Measurements from ENCODE around the gene CIDEA. TPM values are rescaled to one million over a fixed set of nuclear protein-coding genes. Genes with fewer than 3 reads are reported as not detected.

Gene CIDEA
- total and polyA plus RNA-seq, 2 donors (not counting 1 experiment from before 2014, with no cell fraction given), result 0.12 to 1.7 TPM

DNA sequence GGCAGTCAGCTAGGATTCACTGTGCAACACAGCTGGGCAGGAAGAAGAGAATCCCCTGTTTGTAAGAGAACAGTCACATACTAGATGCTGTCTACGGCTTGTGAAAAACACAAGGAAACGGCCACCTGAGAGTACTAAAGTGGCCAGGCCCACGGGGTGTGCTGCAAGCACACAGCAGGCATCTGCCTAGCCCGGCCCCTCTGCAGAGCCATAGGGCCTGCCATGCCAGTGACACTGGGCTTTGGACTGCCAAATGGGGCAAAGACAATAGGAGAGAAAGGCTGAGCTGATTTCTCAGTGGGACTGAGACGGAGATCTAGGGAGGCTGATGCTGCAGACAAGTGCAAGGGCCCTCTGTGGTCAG, 64.2 kb downstream of the CIDEA start:
- Histone ChIP-seq H4K20me1 (ENCODE audit: control insufficient read depth, extremely low read depth, insufficient read depth, low read length) (peaks cover 5% of the 10 kb centered on the region), H3K9ac (ENCODE audit: insufficient read depth, low read length) (no peak overlapping the region), H3K79me2 (ENCODE audit: control insufficient read depth, insufficient read depth, low read length) (peaks cover 88% of the 10 kb centered on the region)

GRCh38 chr18:12318857-12319256, 64.7 kb downstream of the CIDEA start:
- Histone ChIP-seq H3K4me2 (ENCODE audit: extremely low read depth, insufficient read depth, low read length) (no peak overlapping the region), H3K27me3 (ENCODE audit: control insufficient read depth, insufficient read depth, low read length) (no peaks in the 10 kb centered on the region), H3K9ac (ENCODE audit: insufficient read depth, low read length) (no peak overlapping the region), H3K4me1 (ENCODE audit: control insufficient read depth, extremely low read depth, insufficient read depth, low read length) (peaks cover 12% of the 10 kb centered on the region), H3K27ac (ENCODE audit: insufficient read depth, low read length) (peak overlapping the region; percentile 64), H3K36me3 (ENCODE audit: control insufficient read depth, insufficient read depth, low read length) (peaks cover 18% of the 10 kb centered on the region), H3K4me3 (replicated peaks in 1 of 4; ENCODE audit: control extremely low read depth in 1 of 4, insufficient read depth in 1 of 4, low read depth in 3 of 4, low read length in 4 of 4) (no peak overlapping the region), H2AFZ (ENCODE audit: low read length) (no peak overlapping the region), H4K20me1 (ENCODE audit: control insufficient read depth, extremely low read depth, insufficient read depth, low read length) (peaks cover 5% of the 10 kb centered on the region), H3K9me3 (ENCODE audit: control insufficient read depth, insufficient read depth, low read depth, low read length) (no peaks in the 10 kb centered on the region), H3K79me2 (ENCODE audit: control insufficient read depth, insufficient read depth, low read length) (peaks cover 82% of the 10 kb centered on the region)
- TF ChIP-seq, protein P1, sequence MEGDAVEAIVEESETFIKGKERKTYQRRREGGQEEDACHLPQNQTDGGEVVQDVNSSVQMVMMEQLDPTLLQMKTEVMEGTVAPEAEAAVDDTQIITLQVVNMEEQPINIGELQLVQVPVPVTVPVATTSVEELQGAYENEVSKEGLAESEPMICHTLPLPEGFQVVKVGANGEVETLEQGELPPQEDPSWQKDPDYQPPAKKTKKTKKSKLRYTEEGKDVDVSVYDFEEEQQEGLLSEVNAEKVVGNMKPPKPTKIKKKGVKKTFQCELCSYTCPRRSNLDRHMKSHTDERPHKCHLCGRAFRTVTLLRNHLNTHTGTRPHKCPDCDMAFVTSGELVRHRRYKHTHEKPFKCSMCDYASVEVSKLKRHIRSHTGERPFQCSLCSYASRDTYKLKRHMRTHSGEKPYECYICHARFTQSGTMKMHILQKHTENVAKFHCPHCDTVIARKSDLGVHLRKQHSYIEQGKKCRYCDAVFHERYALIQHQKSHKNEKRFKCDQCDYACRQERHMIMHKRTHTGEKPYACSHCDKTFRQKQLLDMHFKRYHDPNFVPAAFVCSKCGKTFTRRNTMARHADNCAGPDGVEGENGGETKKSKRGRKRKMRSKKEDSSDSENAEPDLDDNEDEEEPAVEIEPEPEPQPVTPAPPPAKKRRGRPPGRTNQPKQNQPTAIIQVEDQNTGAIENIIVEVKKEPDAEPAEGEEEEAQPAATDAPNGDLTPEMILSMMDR (conservative IDR thresholded peaks at IDR 0.05 in 1 of 2, IDR thresholded peaks at IDR 0.05 in 1 of 2; ENCODE audit: low read depth in 1 of 2, low read length in 2 of 2), result no peak
- no peak for TF ChIP-seq EZH2 (IDR thresholded peaks at IDR 0.05; ENCODE audit: low read length, missing control alignments)
- DNase-seq (ENCODE audit: low read depth in 2 of 2), result no peak

More for the DNA sequence above, 64.2 kb downstream of the CIDEA start:
- no peak overlapping the region for H3K4me3 ChIP-seq (replicated peaks in 1 of 4; ENCODE audit: control extremely low read depth in 1 of 4, insufficient read depth in 1 of 4, low read depth in 3 of 4, low read length in 4 of 4)
- H2AFZ ChIP-seq (ENCODE audit: low read length), result no peak overlapping the region
- DNase-seq (ENCODE audit: low read depth in 2 of 2), result no peak
- no peak overlapping the region for H3K4me2 ChIP-seq (ENCODE audit: extremely low read depth, insufficient read depth, low read length)
- H3K27ac ChIP-seq (ENCODE audit: insufficient read depth, low read length), result peak overlapping the region; percentile 64
- TF ChIP-seq, protein P1 (conservative IDR thresholded peaks at IDR 0.05 in 1 of 2, IDR thresholded peaks at IDR 0.05 in 1 of 2; ENCODE audit: low read depth in 1 of 2, low read length in 2 of 2), result no peak
- no peak for TF ChIP-seq EZH2 (IDR thresholded peaks at IDR 0.05; ENCODE audit: low read length, missing control alignments)
- no peaks in the 10 kb centered on the region for H3K9me3 ChIP-seq (ENCODE audit: control insufficient read depth, insufficient read depth, low read depth, low read length)
- peaks cover 18% of the 10 kb centered on the region for H3K36me3 ChIP-seq (ENCODE audit: control insufficient read depth, insufficient read depth, low read length)
- H3K27me3 ChIP-seq (ENCODE audit: control insufficient read depth, insufficient read depth, low read length), result no peaks in the 10 kb centered on the region
- H3K4me1 ChIP-seq (ENCODE audit: control insufficient read depth, extremely low read depth, insufficient read depth, low read length), result peaks cover 12% of the 10 kb centered on the region

DNA sequence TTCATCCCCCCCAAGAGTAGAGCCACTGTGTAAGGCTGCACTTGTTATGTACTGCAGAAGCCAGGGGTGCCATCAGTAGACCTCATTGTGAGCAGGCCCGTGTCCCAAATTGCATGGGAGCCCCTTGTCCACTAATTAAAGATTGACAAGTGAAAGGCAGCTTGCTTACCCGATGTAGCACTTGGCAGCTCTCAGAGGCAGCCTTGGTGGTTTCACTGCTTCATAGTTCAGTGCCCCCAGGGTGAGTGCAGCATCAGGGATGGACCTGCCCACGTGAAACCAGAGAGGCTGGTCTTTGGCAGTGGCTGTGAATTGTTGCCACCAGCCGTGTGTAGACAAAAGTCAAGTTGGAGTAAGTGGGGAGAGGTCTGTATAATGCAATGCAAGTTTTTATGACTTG, 67.2 kb downstream of the CIDEA start:
- TF ChIP-seq, protein P1 (conservative IDR thresholded peaks at IDR 0.05 in 1 of 2, IDR thresholded peaks at IDR 0.05 in 1 of 2; ENCODE audit: low read depth in 1 of 2, low read length in 2 of 2), result no peak
- no peak for TF ChIP-seq EZH2 (IDR thresholded peaks at IDR 0.05; ENCODE audit: low read length, missing control alignments)
- H3K27me3 ChIP-seq (ENCODE audit: control insufficient read depth, insufficient read depth, low read length), result no peaks in the 10 kb centered on the region
- no peak overlapping the region for H3K4me3 ChIP-seq (replicated peaks in 1 of 4; ENCODE audit: control extremely low read depth in 1 of 4, insufficient read depth in 1 of 4, low read depth in 3 of 4, low read length in 4 of 4)
- H3K4me1 ChIP-seq (ENCODE audit: control insufficient read depth, extremely low read depth, insufficient read depth, low read length), result peaks cover 7% of the 10 kb centered on the region
- DNase-seq (ENCODE audit: low read depth in 2 of 2), result no peak
- H3K4me2 ChIP-seq (ENCODE audit: extremely low read depth, insufficient read depth, low read length), result no peak overlapping the region
- H3K9ac ChIP-seq (ENCODE audit: insufficient read depth, low read length), result no peak overlapping the region
- no peaks in the 10 kb centered on the region for H3K9me3 ChIP-seq (ENCODE audit: control insufficient read depth, insufficient read depth, low read depth, low read length)
- H4K20me1 ChIP-seq (ENCODE audit: control insufficient read depth, extremely low read depth, insufficient read depth, low read length), result peaks cover 1% of the 10 kb centered on the region
- H3K27ac ChIP-seq (ENCODE audit: insufficient read depth, low read length), result no peak overlapping the region
- H3K36me3 ChIP-seq (ENCODE audit: control insufficient read depth, insufficient read depth, low read length), result peaks cover 23% of the 10 kb centered on the region
- no peak overlapping the region for H2AFZ ChIP-seq (ENCODE audit: low read length)
- H3K79me2 ChIP-seq (ENCODE audit: control insufficient read depth, insufficient read depth, low read length), result peaks cover 72% of the 10 kb centered on the region
